Tibial artery (tissue), 4 donors: ENCODE data around the gene ZFP36.

Source experiments
- DNase-seq, 2 donors: peaks; one replicate each; pipeline ENCODE4 v3.0.0-alpha.2; 2019
- H3K27ac ChIP-seq, 2 donors: fragments of 200-600 bp; sonication (generic) in 1 of 2; 1 replicate in 1 of 2; 2 replicates in 1 of 2; pipeline ENCODE4 v1.5.1; 2018 to 2019; ENCODE audit warnings: mild to moderate bottlenecking in 1 of 2
- H3K27me3 ChIP-seq, 2 donors: fragments of 200-600 bp; sonication (generic) in 1 of 2; one replicate each; pipeline versions ENCODE4 v1.5.1 to v1.6.0; 2016 to 2019
- H3K36me3 ChIP-seq, 3 donors: fragments of 200-600 bp; sonication (generic) in 2 of 3; one replicate each; pipeline ENCODE4 v1.5.1; 2016 to 2019; ENCODE audit warnings: mild to moderate bottlenecking in 2 of 3
- H3K4me1 ChIP-seq, 4 donors: fragments of 200-600 bp; sonication (generic) in 2 of 4; 1 replicate in 3 of 4; 2 replicates in 1 of 4; pipeline ENCODE4 v1.5.1; 2016 to 2019
- H3K4me3 ChIP-seq, 2 donors: fragments of 200-600 bp; sonication (generic) in 1 of 2; 1 replicate in 1 of 2; 2 replicates in 1 of 2; pipeline ENCODE4 v1.5.1; 2018 to 2019; ENCODE audit warnings: mild to moderate bottlenecking in 2 of 2
- H3K9me3 ChIP-seq, 3 donors: fragments of 200-600 bp; sonication (generic) in 1 of 3; one replicate each; pipeline ENCODE4 v1.5.1; 2016 to 2019
- intact Hi-C: fragments of 100-400 bp; cut with DNase I; formaldehyde crosslinking; loops from one replicate; pipeline ENCODE4 v1.15.0; 2023; ENCODE audit warnings: low total_unique reads
- TF ChIP-seq, protein P1 (sequence below), 2 experiments: fragments of 200-600 bp in 1 of 2; fragments of 450-650 bp in 1 of 2; IDR thresholded peaks; one replicate each; pipeline ENCODE4 v1.5.1; 2017 to 2019; ENCODE audit warnings: antibody characterized with exemption in 2 of 2, mild to moderate bottlenecking in 1 of 2, moderate library complexity in 1 of 2

Gene ZFP36

GRCh38 chr19:39385629-39386411 lies 20.8 kb upstream of the ZFP36 start:
- intact Hi-C loops: no loop called here

DNA sequence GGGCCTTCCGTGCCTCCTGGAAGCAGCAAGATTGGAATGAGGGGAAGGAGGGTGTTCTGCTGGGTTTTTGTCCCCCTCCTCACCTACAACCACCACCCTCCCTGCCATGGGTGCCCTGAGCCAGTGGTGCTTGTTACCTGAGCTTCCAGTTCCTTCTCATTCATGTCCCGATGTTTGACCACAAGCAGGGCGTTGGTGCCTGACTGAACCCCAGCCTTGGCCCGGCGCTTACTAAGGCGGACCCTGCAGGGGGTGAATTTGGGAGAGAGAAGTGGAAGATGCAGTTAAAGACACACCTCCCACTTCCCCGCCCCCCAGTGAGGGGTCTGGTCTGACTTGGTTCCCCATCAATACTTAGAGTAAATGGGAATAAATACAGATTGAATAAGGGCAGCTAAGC lies 20.1 kb upstream of the ZFP36 start:
- TF ChIP-seq, protein P1, sequence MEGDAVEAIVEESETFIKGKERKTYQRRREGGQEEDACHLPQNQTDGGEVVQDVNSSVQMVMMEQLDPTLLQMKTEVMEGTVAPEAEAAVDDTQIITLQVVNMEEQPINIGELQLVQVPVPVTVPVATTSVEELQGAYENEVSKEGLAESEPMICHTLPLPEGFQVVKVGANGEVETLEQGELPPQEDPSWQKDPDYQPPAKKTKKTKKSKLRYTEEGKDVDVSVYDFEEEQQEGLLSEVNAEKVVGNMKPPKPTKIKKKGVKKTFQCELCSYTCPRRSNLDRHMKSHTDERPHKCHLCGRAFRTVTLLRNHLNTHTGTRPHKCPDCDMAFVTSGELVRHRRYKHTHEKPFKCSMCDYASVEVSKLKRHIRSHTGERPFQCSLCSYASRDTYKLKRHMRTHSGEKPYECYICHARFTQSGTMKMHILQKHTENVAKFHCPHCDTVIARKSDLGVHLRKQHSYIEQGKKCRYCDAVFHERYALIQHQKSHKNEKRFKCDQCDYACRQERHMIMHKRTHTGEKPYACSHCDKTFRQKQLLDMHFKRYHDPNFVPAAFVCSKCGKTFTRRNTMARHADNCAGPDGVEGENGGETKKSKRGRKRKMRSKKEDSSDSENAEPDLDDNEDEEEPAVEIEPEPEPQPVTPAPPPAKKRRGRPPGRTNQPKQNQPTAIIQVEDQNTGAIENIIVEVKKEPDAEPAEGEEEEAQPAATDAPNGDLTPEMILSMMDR (IDR thresholded peaks at IDR 0.05): no peak
- Histone ChIP-seq H3K27me3 (no peaks in the 10 kb centered on the region), H3K4me3 (no peak overlapping the region), H3K4me1 (peaks cover 0 to 19% (median 11%) of the 10 kb centered on the region in 4 donors), H3K27ac (no peak overlapping the region), H3K9me3 (no peaks in the 10 kb centered on the region), H3K36me3 (peaks cover 41 to 83% (median 69%) of the 10 kb centered on the region in 3 donors)
- intact Hi-C loops: no loop called here
- no peak for DNase-seq

More at GRCh38 chr19:39385629-39386411, 20.8 kb upstream of the ZFP36 start:
- no peak overlapping the region for H3K4me3 ChIP-seq
- H3K9me3 ChIP-seq: no peaks in the 10 kb centered on the region
- H3K27me3 ChIP-seq: no peaks in the 10 kb centered on the region
- TF ChIP-seq, protein P1 (IDR thresholded peaks at IDR 0.05): no peak
- peaks cover 0 to 19% (median 11%) of the 10 kb centered on the region in 4 donors for H3K4me1 ChIP-seq
- H3K36me3 ChIP-seq: peaks cover 48 to 90% (median 76%) of the 10 kb centered on the region in 3 donors
- H3K27ac ChIP-seq: no peak overlapping the region
- DNase-seq: no peak

GRCh38 chr19:39388657-39389056 lies 18.0 kb upstream of the ZFP36 start:
- H3K4me1 ChIP-seq: peaks cover 0 to 33% (median 21%) of the 10 kb centered on the region in 4 donors
- DNase-seq: no peak
- no peaks in the 10 kb centered on the region for H3K9me3 ChIP-seq
- TF ChIP-seq, protein P1 (IDR thresholded peaks at IDR 0.05): no peak
- peak overlapping the region in 1 of 2 donors; percentile 98 for H3K27ac ChIP-seq
- H3K36me3 ChIP-seq: peaks cover 22 to 66% (median 54%) of the 10 kb centered on the region in 3 donors
- no peak overlapping the region for H3K4me3 ChIP-seq
- intact Hi-C loops: no loop called here
- no peaks in the 10 kb centered on the region for H3K27me3 ChIP-seq

- TF ChIP-seq, protein P1 (IDR thresholded peaks at IDR 0.05): no peak
- Histone ChIP-seq H3K9me3 (no peaks in the 10 kb centered on the region), H3K4me1 (peaks cover 0 to 33% (median 23%) of the 10 kb centered on the region in 4 donors), H3K4me3 (peak overlapping the region; percentile 72 to 85), H3K27me3 (no peaks in the 10 kb centered on the region), H3K36me3 (peaks cover 21 to 64% (median 60%) of the 10 kb centered on the region in 3 donors), H3K27ac (peak overlapping the region; percentile 96 to 98)
- DNase-seq: no peak
- intact Hi-C loops: no loop called here
These were observed 16.8 kb upstream of the ZFP36 start for GRCh38 chr19:39389631-39390414.

- Histone ChIP-seq H3K4me1 (peaks cover 0 to 33% (median 23%) of the 10 kb centered on the region in 4 donors), H3K27me3 (no peaks in the 10 kb centered on the region), H3K27ac (peak overlapping the region; percentile 96 to 98), H3K4me3 (peak overlapping the region; percentile 72 to 85), H3K9me3 (no peaks in the 10 kb centered on the region), H3K36me3 (peaks cover 21 to 64% (median 60%) of the 10 kb centered on the region in 3 donors)
- intact Hi-C loops: no loop called here
- DNase-seq: no peak
- TF ChIP-seq, protein P1 (IDR thresholded peaks at IDR 0.05): no peak
These were observed 16.2 kb upstream of the ZFP36 start for GRCh38 chr19:39390451-39390750.
